Memory B cell (primary cell): Measurements from ENCODE around the gene CAND2.

ENCODE experiments used
- ATAC-seq: fragments of 150-1000 bp; cut with Tn5 transposase; 2 replicates; pipeline ENCODE4 v1.10.0; 2021; ENCODE audit warnings: low read depth, mild to moderate bottlenecking, moderate library complexity
- DNase-seq, 2 donors: peaks; one replicate each; pipeline ENCODE4 v3.0.0; 2022; ENCODE audit warnings: low spot score in 2 of 2
- H3K27ac Mint-ChIP-seq: one replicate; pipeline ENCODE4 v1.8.0; 2022; ENCODE audit warnings: mild to moderate bottlenecking, moderate library complexity, mixed read lengths
- H3K27me3 Mint-ChIP-seq: one replicate; pipeline ENCODE4 v1.8.0; 2022; ENCODE audit warnings: mixed read lengths
- H3K36me3 Mint-ChIP-seq: one replicate; pipeline ENCODE4 v1.8.0; 2022; ENCODE audit warnings: mild to moderate bottlenecking, mixed read lengths
- H3K4me1 Mint-ChIP-seq: one replicate; pipeline ENCODE4 v1.8.0; 2022; ENCODE audit warnings: mixed read lengths
- H3K4me3 Mint-ChIP-seq: one replicate; pipeline ENCODE4 v1.8.0; 2022; ENCODE audit warnings: mild to moderate bottlenecking, moderate library complexity, mixed read lengths
- H3K9me3 Mint-ChIP-seq: one replicate; pipeline ENCODE4 v1.8.0; 2022; ENCODE audit warnings: mixed read lengths

The CAND2 gene

GRCh38 chr3:12818773-12819172 lies 22.3 kb downstream of the CAND2 start:
- ATAC-seq (peak; percentile 52), DNase-seq (no peak)
- no peaks in the 10 kb centered on the region for H3K9me3 Mint-ChIP-seq
- no peaks in the 10 kb centered on the region for H3K36me3 Mint-ChIP-seq
- H3K27me3 Mint-ChIP-seq, result no peaks in the 10 kb centered on the region
- peaks cover 3% of the 10 kb centered on the region for H3K4me1 Mint-ChIP-seq
- H3K4me3 Mint-ChIP-seq, result no peak overlapping the region
- no peak overlapping the region for H3K27ac Mint-ChIP-seq

DNA sequence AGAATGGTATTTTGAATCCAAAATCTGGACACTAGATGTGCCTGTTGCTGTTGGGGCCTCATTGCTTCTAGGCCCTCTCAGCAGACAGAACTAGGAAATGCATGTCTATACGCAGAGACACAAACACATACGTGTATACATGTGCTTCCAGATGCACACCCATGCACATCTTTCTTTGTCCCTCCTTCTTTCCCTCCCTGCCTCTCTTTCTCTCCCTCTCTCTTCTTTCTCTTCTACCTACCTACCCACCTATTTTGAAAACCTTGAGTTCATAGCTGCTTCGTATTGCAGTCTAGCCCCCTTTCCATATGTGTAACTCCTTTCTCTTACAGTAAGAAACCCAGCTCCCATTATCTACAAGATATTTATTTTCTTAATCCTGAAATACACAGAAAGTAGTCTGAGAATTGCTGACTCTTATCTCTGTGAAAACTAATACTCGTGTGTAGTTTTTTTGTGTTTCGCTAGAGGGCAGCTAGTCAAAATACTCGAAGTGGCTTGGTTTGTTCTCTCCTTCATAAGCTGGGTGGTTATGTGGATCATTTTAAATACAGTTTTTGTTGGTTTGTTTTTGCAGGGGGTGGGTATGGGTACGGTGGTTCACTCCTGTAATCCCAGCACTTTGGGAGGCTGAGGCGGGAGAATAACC lies 26.4 kb downstream of the CAND2 start:
- ATAC-seq (peak; percentile 31), DNase-seq (no peak)
- Mint-ChIP-seq H3K9me3 (no peaks in the 10 kb centered on the region), H3K36me3 (no peaks in the 10 kb centered on the region), H3K4me3 (no peak overlapping the region), H3K27me3 (no peaks in the 10 kb centered on the region), H3K27ac (no peak overlapping the region), H3K4me1 (peaks cover 3% of the 10 kb centered on the region)

GRCh38 chr3:12824299-12824698 lies 27.8 kb downstream of the CAND2 start:
- ATAC-seq (peak; percentile 72), DNase-seq (no peak)
- no peaks in the 10 kb centered on the region for H3K4me1 Mint-ChIP-seq
- no peak overlapping the region for H3K4me3 Mint-ChIP-seq
- H3K27me3 Mint-ChIP-seq, result no peaks in the 10 kb centered on the region
- H3K27ac Mint-ChIP-seq, result no peak overlapping the region
- peaks cover 2% of the 10 kb centered on the region for H3K36me3 Mint-ChIP-seq
- no peaks in the 10 kb centered on the region for H3K9me3 Mint-ChIP-seq

- DNase-seq (no peak), ATAC-seq (no peak)
- Mint-ChIP-seq H3K27me3 (no peaks in the 10 kb centered on the region), H3K36me3 (peaks cover 2% of the 10 kb centered on the region), H3K4me3 (no peak overlapping the region), H3K4me1 (no peaks in the 10 kb centered on the region), H3K9me3 (no peaks in the 10 kb centered on the region), H3K27ac (no peak overlapping the region)
These were observed 28.7 kb downstream of the CAND2 start for GRCh38 chr3:12825156-12825555.

DNA sequence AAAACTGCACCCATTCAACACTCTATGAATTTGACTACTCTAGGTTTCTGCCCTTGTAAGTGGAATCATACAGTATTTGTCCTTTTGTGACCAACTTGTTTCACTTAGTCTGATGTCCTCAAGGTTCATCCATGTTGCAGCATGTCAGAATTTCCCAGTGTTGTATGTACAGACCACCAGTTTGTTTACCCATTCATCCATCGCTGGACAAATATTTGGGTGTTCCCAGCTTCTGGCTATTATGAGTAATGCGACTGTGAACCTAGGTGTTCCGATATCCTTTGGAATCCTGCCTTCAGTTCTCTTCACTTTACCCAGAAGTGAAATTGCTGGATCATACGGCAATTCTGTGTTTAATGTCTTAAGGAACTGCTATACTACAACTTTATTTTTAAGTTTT lies 32.3 kb downstream of the CAND2 start:
- no peak for ATAC-seq
- H3K4me1 Mint-ChIP-seq, result peaks cover under 1% of the 10 kb centered on the region
- no peaks in the 10 kb centered on the region for H3K9me3 Mint-ChIP-seq
- H3K4me3 Mint-ChIP-seq, result no peak overlapping the region
- no peaks in the 10 kb centered on the region for H3K27me3 Mint-ChIP-seq
- H3K36me3 Mint-ChIP-seq, result peaks cover 8% of the 10 kb centered on the region
- DNase-seq, result no peak
- no peak overlapping the region for H3K27ac Mint-ChIP-seq

GRCh38 chr3:12829404-12829803 lies 32.9 kb downstream of the CAND2 start:
- H3K27me3 Mint-ChIP-seq, result no peaks in the 10 kb centered on the region
- no peak for ATAC-seq
- H3K4me1 Mint-ChIP-seq, result peaks cover 3% of the 10 kb centered on the region
- no peaks in the 10 kb centered on the region for H3K9me3 Mint-ChIP-seq
- no peak overlapping the region for H3K27ac Mint-ChIP-seq
- H3K4me3 Mint-ChIP-seq, result no peak overlapping the region
- H3K36me3 Mint-ChIP-seq, result peaks cover 8% of the 10 kb centered on the region
- DNase-seq, result no peak

GRCh38 chr3:12829886-12830784 lies 33.7 kb downstream of the CAND2 start:
- Mint-ChIP-seq H3K4me3 (no peak overlapping the region), H3K9me3 (no peaks in the 10 kb centered on the region), H3K36me3 (peaks cover 11% of the 10 kb centered on the region), H3K27me3 (no peaks in the 10 kb centered on the region), H3K27ac (no peak overlapping the region), H3K4me1 (peaks cover 3% of the 10 kb centered on the region)
- DNase-seq (no peak), ATAC-seq (no peak)

GRCh38 chr3:12830785-12831156 lies 34.3 kb downstream of the CAND2 start:
- Mint-ChIP-seq H3K9me3 (no peaks in the 10 kb centered on the region), H3K36me3 (peaks cover 12% of the 10 kb centered on the region), H3K4me3 (no peak overlapping the region), H3K27me3 (no peaks in the 10 kb centered on the region), H3K4me1 (peaks cover 3% of the 10 kb centered on the region), H3K27ac (no peak overlapping the region)
- no peak for DNase-seq
- ATAC-seq, result no peak

GRCh38 chr3:12831301-12831866 lies 34.9 kb downstream of the CAND2 start:
- Mint-ChIP-seq H3K4me3 (no peak overlapping the region), H3K27ac (no peak overlapping the region), H3K9me3 (no peaks in the 10 kb centered on the region), H3K4me1 (peaks cover 3% of the 10 kb centered on the region), H3K27me3 (no peaks in the 10 kb centered on the region), H3K36me3 (peaks cover 15% of the 10 kb centered on the region)
- ATAC-seq (no peak), DNase-seq (no peak)

DNA sequence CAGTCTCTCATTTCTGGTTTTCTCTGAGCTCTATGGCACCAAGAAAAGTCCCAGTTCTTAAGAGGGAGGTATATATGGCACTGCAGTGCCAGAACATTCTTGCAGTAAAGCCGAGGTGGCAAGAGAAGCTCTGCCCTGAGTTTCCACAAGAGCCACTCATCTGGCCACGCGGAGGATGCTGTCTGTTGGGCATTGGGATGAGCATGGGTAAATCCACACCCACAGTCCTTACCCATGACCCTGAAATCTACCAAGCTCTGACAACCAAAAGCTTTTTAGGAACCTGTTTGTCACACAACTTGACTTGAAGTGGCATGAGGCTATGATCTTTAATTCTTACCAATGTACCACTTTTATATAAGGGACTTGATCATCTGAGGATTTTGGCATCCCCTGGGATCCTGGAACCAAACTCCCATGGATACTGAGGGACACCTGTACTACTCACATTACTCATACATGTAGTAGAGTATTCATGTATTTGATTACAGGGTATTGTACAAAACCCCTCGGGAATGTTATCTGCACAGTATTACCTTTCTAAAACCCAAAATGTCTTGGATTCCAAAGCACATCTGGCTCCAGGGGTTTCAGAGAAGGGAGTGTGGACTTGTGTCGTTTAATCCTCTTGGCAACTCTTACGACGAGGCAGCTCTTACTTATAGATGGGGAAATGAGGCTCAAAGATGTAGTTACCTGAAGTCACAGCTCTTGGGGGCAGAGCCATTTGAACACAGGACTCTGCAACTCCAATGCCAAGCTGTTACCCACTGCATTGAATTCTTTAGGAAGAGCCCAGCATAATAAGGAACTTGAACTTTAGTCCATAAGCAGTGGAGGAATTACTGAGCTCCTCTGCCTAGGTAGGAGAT lies 36.1 kb downstream of the CAND2 start:
- H3K27ac Mint-ChIP-seq, result peak overlapping the region; percentile 71
- H3K36me3 Mint-ChIP-seq, result peaks cover 17% of the 10 kb centered on the region

GRCh38 chr3:12833222-12834161 lies 37.0 kb downstream of the CAND2 start:
- Mint-ChIP-seq H3K4me1 (peaks cover 10% of the 10 kb centered on the region), H3K4me3 (no peak overlapping the region), H3K9me3 (no peaks in the 10 kb centered on the region), H3K36me3 (peaks cover 22% of the 10 kb centered on the region), H3K27me3 (no peaks in the 10 kb centered on the region), H3K27ac (peak overlapping the region; percentile 71)
- ATAC-seq (no peak), DNase-seq (no peak)

More for the DNA sequence above, 36.1 kb downstream of the CAND2 start:
- peaks cover 7% of the 10 kb centered on the region for H3K4me1 Mint-ChIP-seq
- ATAC-seq, result no peak
- DNase-seq, result no peak
- H3K9me3 Mint-ChIP-seq, result no peaks in the 10 kb centered on the region
- H3K27me3 Mint-ChIP-seq, result no peaks in the 10 kb centered on the region
- no peak overlapping the region for H3K4me3 Mint-ChIP-seq

DNA sequence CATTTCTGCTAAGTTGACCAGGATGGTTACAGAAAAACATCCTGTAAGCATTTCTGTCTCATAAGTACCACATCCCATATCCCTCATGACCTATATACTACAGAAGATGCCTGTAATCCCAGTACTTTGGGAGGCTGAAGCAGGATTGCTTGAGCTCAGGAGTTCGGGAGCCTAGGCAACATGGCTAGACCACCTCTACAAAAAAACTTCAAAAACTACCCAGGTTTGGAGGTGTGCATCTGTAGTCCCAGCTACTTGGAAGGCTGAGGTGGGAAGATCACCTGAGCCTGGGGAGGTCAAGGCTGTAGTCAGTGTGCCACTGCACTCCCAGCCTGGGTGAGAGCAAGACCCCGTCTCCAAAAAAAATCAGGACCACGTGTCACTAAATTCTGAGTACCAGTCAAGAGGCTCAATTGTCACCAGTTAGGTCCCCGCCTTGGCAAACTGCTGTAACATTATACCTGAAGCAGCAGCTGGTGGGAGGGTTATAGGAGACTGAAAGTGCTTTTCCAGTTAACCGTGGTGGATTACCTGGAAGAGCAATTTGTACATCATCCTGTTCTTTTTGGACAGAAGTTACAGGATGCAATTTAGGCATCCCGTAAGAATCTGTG lies 38.7 kb downstream of the CAND2 start:
- Mint-ChIP-seq H3K27me3 (no peaks in the 10 kb centered on the region), H3K4me3 (no peak overlapping the region), H3K36me3 (peaks cover 23% of the 10 kb centered on the region), H3K4me1 (peaks cover 26% of the 10 kb centered on the region), H3K27ac (no peak overlapping the region), H3K9me3 (no peaks in the 10 kb centered on the region)
- DNase-seq (no peak), ATAC-seq (no peak)
